AG04450 (cell line): ENCODE results near the gene RGS16. TPM values are rescaled to one million over a fixed set of nuclear protein-coding genes. Genes with fewer than 3 reads are reported as not detected.

Experiments used
- CTCF ChIA-PET: fragments of 300-600, 350-600 bp; formaldehyde crosslinking; extraction: SDS; loops from one replicate; lab custom pipeline; 2022; ENCODE audit warnings: antibody characterized with exemption, inconsistent platforms; lab: Charles Lee
- POLR2A ChIA-PET: fragments of 350-600 bp; formaldehyde crosslinking; extraction: SDS; loops from one replicate; lab custom pipeline; 2021; ENCODE audit warnings: antibody characterized with exemption, inconsistent platforms; lab: Yijun Ruan, JAX
- DNase-seq: peaks from one replicate; pipeline ENCODE4 v3.0.0-alpha.2; 2011; ENCODE audit warnings: low read depth, low spot score
- H3K27ac ChIP-seq: one replicate; pipeline ENCODE4 v1.5.1; 2012; ENCODE audit warnings: low read depth, low read length, control low read depth
- H3K27me3 ChIP-seq: one replicate; pipeline ENCODE4 v1.6.0; 2012; ENCODE audit warnings: low read length; ENCODE audit not compliant: control insufficient read depth, insufficient read depth
- H3K4me3 ChIP-seq: 2 replicates; pipeline ENCODE4 v1.5.1; 2011; ENCODE audit warnings: mild to moderate bottlenecking, low read depth, low read length, control low read depth
- H3K9me3 ChIP-seq: 2 replicates; pipeline ENCODE4 v1.5.1; 2012; ENCODE audit warnings: low read length; ENCODE audit not compliant: control insufficient read depth, insufficient read depth
- CTCF ChIP-seq: IDR thresholded peaks from 2 replicates; pipeline ENCODE4 v1.5.1; 2011; ENCODE audit warnings: low read depth, low read length, control low read depth, inconsistent platforms
- polyA plus RNA-seq: library from polyadenylated mRNA; depleted of rRNA; stranded (reverse); fragments of >200 nt; gene quantifications from 2 replicates; pipeline ENCODE4 v1.2.3, GENCODE V29; 2011

Gene RGS16
- polyA plus RNA-seq, 1 experiment, result 0.10 TPM

GRCh38 chr1:182611787-182612186, 7.6 kb upstream of the RGS16 start:
- Histone ChIP-seq H3K27me3 (peaks cover 14% of the 10 kb centered on the region), H3K9me3 (no peaks in the 10 kb centered on the region; the same call in 1 of the 2 replicates), H3K4me3 (no peak overlapping the region), H3K27ac (no peak overlapping the region)
- POLR2A ChIA-PET, result no interaction called here
- no peak for TF ChIP-seq CTCF
- DNase-seq, result no peak
- CTCF ChIA-PET, result interaction anchor here (4.2 to 4.6 kb wide), 2 partner anchors 10 to 171 kb away, joined by 18 to 33 read pairs; no protein-coding TSS in a partner anchor

- ChIA-PET POLR2A (no interaction called here), CTCF (interaction anchor here (1.2 to 4.6 kb wide), 3 partner anchors 9 to 172 kb away, joined by 6 to 33 read pairs (median 18); no protein-coding TSS in a partner anchor)
- Histone ChIP-seq H3K27me3 (peaks cover 10% of the 10 kb centered on the region), H3K9me3 (no peaks in the 10 kb centered on the region; the same call in 1 of the 2 replicates), H3K4me3 (no peak overlapping the region), H3K27ac (no peak overlapping the region)
- no peak for TF ChIP-seq CTCF
- no peak for DNase-seq
Observed at GRCh38 chr1:182611326-182611725, 7.1 kb upstream of the RGS16 start.

GRCh38 chr1:182610606-182611194, 6.5 kb upstream of the RGS16 start:
- H3K27ac ChIP-seq, result no peak overlapping the region

GRCh38 chr1:182608845-182609610, 4.8 kb upstream of the RGS16 start:
- H3K27ac ChIP-seq, result no peak overlapping the region
- CTCF ChIA-PET, result interaction anchor here (1.1 to 1.9 kb wide), 3 partner anchors 174 to 178 kb away, joined by 4 to 12 read pairs (median 5); no protein-coding TSS in a partner anchor

More at GRCh38 chr1:182610606-182611194, 6.5 kb upstream of the RGS16 start:
- CTCF ChIA-PET, result interaction anchor here (1.0 to 4.6 kb wide), 3 partner anchors 10 to 172 kb away, joined by 6 to 18 read pairs (median 8); no protein-coding TSS in a partner anchor
- Histone ChIP-seq H3K9me3 (no peaks in the 10 kb centered on the region; the same call in 1 of the 2 replicates), H3K4me3 (no peak overlapping the region), H3K27me3 (peaks cover 7% of the 10 kb centered on the region)
- TF ChIP-seq CTCF, result no peak
- POLR2A ChIA-PET, result no interaction called here
- DNase-seq, result no peak

More at GRCh38 chr1:182608845-182609610, 4.8 kb upstream of the RGS16 start:
- DNase-seq, result no peak
- POLR2A ChIA-PET, result no interaction called here
- H3K9me3 ChIP-seq, result no peaks in the 10 kb centered on the region; the same call in 1 of the 2 replicates
- no peak for TF ChIP-seq CTCF
- H3K27me3 ChIP-seq, result peaks cover 12% of the 10 kb centered on the region
- no peak overlapping the region for H3K4me3 ChIP-seq
